Ramos (cell line): ENCODE measurements around the gene MADD.

Source experiments
- in situ Hi-C: fragments of 300-500 bp; cut with MboI; formaldehyde crosslinking; loops from one replicate; pipeline ENCODE4 v1.14.3; 2022; ENCODE audit warnings: low sequenced_read_pairs; ENCODE audit not compliant: unreplicated experiment

The MADD gene

DNA sequence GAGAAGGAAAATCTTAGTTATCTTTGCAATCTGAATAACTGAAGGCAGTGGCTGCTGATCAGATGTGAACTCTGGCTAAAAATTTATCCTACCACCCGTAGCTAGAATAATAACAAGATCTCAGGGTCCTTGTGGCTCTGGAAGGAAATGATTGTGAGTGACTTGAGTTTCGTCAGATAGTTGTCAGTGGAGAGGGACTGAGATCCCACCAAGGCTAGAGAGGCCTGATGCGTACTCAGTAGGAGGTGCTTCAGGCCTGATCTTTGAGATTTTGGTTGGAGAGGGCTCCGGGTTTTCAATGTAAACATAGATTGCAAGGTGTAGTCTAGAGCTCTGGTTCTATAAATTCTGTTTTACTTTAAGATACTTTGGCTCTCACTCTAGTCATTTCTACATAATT, 1.4 kb downstream of the MADD start:
- in situ Hi-C loops = no loop called here

DNA sequence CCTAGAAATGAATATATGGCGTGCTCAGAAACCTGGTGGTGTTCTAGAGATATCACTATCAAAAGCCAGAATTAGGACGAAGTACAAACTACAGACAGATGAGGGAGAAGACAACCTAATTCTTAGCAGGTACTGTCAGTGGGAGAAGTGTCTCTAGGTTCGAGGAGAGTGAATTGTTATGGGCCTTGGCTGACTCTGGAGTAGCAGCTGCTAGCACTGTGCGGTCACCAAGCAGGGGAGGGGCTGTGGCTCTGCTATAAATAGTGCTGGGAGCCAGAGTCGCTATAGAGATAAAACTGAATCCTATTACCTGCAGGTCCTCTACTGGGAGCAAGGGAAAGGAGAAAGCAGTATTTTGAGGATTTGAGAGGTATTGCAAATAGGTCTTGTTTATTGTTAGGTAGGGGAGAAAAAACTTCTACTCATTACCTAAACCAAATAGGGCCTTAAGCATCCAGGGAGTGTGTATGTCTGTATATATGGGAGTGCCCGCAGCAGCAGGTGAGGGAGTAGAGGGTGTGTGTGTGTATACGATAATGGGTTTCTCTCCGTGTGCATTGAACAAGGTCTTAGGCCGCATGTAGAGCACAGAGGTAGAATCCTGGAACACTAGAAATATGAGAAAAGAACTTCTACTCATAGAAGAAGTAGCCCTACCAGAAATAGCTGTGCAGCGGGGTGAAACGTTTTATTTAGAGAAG, 2.2 kb downstream of the MADD start:
- in situ Hi-C loops = no loop called here

DNA sequence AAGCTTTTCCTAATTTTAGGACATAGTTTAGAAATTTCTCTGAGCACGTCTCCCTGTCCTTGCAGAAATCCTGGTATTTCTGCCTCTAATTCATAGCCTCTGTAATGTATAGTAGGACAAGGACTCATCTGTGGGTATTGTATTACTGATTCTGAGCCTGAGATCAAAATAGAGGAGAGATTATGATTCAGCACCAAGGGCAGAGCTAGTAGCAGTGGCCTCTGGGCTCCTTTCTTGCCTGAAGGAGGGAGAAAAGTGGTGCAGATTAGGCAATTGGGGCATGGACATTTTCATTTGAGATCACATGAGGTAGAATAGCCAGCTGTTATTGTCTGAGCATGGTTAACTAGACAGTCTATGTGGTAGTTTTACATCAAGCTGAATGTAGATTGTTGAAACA, 2.8 kb downstream of the MADD start:
- in situ Hi-C loops = no loop called here

DNA sequence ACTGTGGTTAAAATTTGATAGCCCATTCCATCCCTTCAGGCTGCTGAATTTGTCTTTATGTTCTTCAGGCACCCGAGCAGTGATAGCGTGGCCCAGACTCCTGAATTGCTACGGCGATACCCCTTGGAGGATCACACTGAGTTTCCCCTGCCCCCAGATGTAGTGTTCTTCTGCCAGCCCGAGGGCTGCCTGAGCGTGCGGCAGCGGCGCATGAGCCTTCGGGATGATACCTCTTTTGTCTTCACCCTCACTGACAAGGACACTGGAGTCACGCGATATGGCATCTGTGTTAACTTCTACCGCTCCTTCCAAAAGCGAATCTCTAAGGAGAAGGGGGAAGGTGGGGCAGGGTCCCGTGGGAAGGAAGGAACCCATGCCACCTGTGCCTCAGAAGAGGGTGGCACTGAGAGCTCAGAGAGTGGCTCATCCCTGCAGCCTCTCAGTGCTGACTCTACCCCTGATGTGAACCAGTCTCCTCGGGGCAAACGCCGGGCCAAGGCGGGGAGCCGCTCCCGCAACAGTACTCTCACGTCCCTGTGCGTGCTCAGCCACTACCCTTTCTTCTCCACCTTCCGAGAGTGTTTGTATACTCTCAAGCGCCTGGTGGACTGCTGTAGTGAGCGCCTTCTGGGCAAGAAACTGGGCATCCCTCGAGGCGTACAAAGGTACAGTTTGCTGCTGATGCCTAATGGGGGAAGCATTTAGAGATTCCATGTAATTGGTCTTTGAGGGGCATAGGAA, 4.7 kb downstream of the MADD start:
- in situ Hi-C loops = no loop called here

DNA sequence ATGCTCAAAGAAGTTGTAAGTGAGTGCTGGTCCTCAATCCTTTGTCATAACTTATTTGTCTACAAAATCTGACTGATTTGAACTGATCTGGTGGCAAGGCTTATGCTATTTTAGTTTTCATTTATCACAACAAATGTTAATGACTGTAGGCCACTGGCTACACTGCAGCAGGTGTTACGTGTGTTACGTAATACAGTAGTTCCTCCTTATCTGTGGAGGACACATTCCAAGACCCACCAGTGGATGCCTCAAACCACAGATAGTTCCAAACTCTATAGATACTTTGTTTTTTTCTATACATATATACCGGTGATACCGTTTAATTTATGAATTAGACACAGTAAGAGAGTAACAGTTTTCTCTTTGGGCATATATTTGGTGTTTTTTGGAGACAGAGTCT, 7.0 kb downstream of the MADD start:
- in situ Hi-C loops = no loop called here

DNA sequence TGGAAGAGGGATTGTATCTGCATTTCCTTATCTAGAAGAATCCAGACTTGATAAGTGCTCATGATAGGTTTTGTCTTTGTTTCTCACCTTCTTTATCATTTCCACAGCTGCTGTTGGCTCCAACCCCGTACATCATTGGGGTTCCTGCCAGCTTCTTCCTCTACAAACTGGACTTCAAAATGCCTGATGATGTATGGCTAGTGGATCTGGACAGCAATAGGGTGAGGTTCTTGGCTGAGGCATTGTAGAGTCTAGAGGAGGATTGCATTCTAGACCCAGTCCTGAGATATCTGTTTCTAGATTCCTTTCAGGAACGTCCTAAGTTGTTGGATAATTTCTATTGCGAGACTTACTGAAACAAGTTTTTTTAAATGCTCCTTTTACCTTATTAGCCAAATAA, 8.1 kb downstream of the MADD start:
- in situ Hi-C loops = no loop called here

DNA sequence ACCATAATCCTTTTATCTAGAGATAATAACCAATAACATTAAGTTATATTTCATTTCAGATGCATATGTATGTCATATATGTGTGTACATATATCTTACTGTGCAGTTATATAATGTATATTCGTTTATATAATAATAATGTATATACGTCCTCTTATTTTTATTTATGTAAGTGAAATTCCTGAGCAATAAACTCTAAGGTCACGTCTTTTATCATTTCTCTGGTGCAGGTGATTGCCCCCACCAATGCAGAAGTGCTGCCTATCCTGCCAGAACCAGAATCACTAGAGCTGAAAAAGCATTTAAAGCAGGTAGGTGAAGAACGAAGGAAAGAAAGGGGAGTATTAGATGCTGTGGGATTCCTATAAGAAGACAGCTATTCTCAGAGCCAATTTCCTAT, 8.8 kb downstream of the MADD start:
- in situ Hi-C loops = no loop called here

DNA sequence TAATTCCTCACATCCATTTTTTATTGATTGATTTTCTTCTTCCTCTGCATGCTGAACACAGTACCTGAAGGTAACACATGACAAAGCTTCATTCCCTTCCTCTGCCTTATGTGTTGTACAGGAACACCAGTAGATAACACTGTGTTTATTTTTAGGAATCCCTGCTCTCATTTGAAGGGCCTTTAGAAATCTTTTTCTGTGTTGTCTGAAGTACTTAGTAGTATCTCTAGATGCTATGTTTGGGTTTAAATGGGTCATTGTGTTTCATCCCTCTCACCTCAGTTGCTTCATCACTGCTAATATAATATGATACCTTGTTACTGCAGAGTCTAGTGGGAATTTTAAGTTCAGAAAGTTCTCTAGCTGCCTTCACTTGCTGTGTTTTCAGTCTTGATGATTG, 10.2 kb downstream of the MADD start:
- in situ Hi-C loops = no loop called here

DNA sequence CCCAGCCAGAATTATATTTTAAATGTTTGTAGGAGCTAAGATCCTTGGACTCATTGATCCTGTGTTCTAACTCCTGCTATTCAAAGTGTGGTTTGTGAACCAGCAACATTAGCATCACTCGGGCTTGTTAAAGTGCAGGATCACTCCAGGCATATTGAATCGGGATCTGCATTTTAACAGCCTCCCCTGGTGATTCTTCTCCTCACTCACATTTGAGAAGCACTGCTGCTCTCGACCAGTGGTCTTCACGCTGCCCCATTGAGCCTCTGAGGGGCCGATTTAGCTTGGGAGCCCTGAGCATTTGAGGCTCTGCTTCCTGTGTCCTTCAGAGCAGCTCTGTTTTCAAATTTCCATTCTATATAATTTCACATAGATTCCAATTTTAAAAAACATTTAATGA, 10.9 kb downstream of the MADD start:
- in situ Hi-C loops = no loop called here

DNA sequence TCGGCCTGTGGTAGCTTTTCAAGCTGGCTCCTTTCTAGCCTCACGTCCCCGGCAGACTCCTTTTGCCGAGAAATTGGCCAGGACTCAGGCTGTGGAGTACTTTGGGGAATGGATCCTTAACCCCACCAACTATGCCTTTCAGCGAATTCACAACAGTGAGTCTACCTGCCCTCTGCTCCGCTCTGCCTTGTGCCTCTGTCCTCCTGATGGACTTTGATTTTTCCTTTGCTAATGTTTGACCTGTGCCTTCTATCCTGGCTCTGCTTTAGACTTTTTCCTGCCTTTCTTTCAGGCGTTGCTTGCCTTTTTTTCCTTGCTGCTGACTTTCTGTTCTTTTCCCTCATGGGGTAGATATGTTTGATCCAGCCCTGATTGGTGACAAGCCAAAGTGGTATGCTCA, 12.5 kb downstream of the MADD start:
- in situ Hi-C loops = no loop called here

DNA sequence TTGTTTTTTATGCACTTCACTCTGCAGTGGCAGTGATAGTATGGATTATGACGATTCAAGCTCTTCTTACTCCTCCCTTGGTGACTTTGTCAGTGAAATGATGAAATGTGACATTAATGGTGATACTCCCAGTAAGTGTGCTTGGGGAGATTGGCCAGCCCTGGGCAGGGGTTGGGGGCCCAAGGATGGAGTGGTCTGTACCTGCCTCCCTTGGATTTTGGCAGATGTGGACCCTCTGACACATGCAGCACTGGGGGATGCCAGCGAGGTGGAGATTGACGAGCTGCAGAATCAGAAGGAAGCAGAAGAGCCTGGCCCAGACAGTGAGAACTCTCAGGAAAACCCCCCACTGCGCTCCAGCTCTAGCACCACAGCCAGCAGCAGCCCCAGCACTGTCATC, 14.2 kb downstream of the MADD start:
- in situ Hi-C loops = no loop called here

DNA sequence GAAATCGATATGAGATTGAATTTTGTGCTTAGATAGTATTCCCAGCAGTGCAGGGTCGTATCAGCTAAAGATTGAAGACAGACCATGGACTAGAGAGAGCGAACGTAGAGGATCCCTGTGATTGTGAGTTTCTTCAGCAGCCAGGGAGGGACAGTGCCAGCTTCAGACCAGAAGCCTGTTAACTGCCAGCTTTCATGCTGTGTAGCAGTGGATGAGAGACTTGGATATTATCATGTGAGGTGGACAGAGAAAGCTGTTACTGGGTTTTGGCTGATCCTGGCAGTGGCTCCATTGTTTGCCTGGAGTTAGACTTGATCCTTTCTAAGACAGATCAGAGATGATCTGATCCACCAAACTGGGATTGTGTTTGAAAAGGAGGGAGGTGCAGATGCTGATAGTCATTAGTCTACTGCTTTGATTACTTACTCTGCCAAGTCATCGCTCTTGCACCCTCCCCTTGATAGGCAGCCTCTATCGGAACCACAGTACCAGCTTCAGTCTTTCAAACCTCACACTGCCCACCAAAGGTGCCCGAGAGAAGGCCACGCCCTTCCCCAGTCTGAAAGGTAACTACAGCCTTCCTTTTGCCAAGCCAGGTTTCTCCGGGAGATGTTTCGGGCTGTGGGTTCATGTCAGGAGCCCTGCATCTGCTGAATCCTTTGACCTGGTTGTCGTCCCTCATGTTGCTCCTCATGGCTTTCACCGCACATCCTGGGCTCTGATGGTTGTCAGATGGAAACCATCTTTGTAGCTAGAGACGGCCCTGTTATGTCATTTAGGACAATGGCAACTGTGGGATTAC, 16.2 kb downstream of the MADD start:
- in situ Hi-C loops = no loop called here

DNA sequence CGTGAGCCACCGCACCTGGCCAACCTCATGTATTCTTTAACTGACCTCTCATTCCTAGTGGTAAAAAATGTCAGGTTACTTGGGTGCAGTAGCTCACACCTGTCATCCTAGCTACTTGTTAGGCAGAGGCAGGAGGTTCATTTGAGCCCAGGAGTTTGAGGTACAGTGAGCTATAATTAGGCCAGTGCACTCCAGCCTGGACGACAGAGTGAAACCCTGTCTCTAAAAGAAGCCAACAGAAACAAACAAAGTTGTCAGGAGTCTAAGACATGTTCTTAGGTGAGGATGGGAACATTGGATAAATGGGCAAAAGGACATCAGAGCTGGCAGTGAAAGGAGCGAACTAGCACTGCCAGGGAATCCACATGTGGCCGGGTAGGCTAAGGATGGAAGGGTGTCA, 18.1 kb downstream of the MADD start:
- in situ Hi-C loops = no loop called here

DNA sequence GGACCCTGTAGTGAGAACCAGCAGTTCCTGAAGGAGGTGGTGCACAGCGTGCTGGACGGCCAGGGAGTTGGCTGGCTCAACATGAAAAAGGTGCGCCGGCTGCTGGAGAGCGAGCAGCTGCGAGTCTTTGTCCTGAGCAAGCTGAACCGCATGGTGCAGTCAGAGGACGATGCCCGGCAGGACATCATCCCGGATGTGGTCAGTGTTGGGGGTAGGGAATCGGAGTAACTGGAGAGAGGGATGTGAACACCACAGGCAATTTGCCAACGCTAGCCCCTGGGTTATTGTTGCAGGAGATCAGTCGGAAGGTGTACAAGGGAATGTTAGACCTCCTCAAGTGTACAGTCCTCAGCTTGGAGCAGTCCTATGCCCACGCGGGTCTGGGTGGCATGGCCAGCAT, 19.9 kb downstream of the MADD start:
- in situ Hi-C loops = no loop called here

DNA sequence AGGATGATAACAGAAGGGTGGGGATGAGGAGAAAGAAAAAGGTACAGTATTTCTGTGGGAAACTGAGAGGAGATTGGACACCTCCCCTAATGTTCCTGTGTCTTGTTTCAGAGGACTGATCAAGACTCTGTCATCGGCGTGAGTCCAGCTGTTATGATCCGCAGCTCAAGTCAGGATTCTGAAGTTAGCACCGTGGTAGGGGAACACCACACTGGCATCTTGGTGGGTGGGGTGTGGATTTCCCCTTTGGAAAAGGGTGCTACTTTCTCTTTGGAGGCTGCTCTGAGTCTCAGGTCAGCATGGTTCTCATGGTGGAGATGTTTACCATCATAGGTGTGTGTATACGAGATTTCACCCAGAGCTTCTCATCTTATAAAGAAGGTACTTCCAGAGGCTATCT, 25.5 kb downstream of the MADD start:
- in situ Hi-C loops = no loop called here

DNA sequence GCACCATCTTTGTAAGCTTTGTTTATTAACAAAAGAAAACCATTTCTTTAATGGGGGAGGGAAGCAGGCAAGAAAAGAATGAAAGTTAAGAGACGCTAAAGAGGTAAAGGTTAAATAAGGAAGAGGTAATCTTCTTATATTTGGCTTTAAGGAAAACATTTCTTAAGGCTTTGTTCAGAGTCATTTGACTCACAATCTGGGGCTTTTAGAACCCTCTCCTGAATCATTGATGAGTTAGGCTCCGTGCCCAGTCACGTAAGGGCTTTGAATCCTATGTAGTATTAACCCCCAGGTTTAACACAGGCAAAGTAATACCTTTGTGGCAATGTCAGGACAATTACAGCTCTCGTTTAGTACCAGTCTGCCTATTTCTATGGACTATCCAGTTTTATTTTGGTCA, 26.1 kb downstream of the MADD start:
- in situ Hi-C loops = no loop called here

DNA sequence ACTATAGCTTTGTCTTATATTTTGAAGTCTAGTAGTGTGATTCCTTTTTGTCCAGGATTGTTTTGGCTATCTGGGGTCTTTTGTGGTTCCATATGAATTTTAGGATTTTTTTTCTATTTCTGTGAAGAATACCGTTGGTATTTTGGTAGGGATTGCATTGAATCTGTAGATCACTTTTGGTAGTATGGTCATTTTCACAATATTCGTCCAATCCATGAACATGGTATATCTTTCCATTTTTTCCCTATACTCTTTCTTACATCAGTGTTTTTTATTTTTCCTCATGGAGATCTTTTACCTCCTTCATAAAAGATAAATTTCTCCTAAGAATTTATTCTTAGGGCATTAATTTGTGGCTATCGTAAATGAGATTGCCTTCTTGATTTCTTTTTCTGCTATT, 29.1 kb downstream of the MADD start:
- in situ Hi-C loops = no loop called here

DNA sequence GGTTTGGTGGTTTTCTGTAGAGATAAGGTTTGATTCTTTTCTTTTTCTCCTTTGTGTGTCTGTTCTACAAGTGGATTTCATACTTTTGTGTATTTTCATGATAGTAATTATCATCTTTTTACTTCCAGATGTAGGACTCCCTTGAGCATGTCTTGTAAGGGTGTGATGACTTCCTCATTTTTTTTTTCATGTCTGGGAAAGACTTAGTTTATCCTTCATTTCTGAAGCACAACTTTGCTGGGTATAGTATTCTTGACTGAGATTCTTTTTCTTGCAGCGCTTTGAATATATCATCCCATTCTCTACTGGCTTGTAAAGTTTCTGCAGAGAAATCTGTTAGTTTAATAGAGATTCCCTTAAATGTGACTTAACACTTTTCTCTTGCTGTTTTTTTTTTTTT, 32.9 kb downstream of the MADD start:
- in situ Hi-C loops = no loop called here

DNA sequence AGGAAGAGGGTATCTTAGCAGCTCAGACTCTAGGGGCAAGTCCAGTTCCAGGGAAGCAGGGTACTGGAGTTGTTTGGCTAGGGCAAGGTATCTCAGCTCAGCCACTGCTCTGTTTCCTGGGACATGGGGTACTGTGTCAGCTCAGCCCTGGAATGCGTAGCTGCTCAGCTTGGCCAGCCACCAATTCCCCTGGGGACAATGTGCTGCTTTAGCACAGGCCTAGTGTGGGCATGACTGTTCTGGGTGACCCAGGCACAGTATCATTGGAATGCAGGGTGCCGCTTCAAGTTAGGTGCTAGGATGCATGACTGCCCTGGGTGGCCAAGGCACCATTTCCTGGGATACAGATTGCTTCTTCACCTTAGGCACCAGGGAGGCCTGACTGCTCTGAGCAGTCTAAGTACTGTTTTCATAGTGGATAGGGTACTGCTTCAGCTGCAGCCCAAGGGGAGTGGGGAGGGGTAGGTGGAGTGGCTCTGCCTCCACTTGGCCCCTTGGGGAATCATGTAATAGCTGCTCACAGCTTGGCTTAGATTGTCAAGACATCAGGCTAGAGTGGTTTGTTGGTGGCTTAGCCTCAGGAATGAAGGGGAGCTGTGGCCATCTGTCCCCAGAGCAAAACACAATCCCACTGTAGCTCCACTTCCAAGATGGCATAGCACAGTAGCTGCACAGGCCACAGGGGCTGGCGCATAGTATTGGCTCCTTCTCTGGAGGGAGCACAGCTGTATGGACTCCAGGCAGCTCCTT, 36.0 kb downstream of the MADD start:
- in situ Hi-C loops = no loop called here

DNA sequence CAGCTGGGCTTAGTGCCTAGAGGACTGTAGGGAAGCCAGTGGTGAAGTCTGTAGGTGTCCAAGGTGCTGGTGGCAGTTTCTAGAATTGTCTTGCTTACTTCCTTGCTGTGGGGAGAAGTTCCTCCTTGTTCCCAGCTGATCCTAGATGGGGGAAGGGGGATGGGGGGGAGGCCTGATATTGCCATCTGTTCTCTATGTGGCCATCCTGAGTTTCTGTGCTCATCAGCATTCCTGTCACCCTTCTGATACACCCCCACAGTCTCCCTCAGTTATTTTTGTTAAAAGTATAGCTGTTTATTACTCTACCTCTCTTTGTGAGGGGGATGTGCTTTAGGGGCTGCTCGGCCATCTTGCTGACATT, 36.5 kb downstream of the MADD start:
- in situ Hi-C loops = no loop called here
